ENCODE data around the gene OTOA.

DNA sequence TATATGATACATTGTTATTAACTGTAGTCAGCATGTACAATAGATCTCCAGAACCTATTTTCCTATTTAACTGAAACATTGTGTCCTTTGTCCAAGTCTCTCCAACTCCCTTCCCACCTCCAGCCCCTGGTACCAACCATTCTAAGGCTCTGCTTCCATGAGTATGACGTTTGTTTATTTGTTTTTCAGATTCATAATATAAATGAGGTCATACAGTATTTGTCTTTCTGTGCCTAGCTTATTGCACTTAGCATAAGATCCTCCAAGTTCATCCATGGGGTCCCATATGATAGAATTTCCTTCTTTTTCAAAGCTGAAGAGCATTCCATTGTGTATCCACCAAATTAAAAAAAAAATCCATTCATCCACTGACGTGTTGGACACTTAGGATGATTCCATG lies 39.4 kb downstream of the OTOA start:
- TF ChIP-seq, protein P1, sequence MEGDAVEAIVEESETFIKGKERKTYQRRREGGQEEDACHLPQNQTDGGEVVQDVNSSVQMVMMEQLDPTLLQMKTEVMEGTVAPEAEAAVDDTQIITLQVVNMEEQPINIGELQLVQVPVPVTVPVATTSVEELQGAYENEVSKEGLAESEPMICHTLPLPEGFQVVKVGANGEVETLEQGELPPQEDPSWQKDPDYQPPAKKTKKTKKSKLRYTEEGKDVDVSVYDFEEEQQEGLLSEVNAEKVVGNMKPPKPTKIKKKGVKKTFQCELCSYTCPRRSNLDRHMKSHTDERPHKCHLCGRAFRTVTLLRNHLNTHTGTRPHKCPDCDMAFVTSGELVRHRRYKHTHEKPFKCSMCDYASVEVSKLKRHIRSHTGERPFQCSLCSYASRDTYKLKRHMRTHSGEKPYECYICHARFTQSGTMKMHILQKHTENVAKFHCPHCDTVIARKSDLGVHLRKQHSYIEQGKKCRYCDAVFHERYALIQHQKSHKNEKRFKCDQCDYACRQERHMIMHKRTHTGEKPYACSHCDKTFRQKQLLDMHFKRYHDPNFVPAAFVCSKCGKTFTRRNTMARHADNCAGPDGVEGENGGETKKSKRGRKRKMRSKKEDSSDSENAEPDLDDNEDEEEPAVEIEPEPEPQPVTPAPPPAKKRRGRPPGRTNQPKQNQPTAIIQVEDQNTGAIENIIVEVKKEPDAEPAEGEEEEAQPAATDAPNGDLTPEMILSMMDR (IDR thresholded peaks at IDR 0.05; ENCODE audit: extremely low read depth in 1 of 2, insufficient read depth in 1 of 2, low read depth in 1 of 2, low read length in 2 of 2), result no peak
- TF ChIP-seq POLR2A (IDR thresholded peaks at IDR 0.05; ENCODE audit: low read depth, low read length), result no peak
- TF ChIP-seq EZH2 (IDR thresholded peaks at IDR 0.05; ENCODE audit: borderline replicate concordance, low read depth, low read length, severe bottlenecking), result no peak
- no peak for TF ChIP-seq POLR2AphosphoS5 (IDR thresholded peaks at IDR 0.05; ENCODE audit: insufficient read depth, low read depth, low read length)
- TF ChIP-seq FOS (IDR thresholded peaks at IDR 0.05; ENCODE audit: borderline replicate concordance, insufficient read depth, low read length), result no peak

All from endothelial cell of umbilical vein (primary cell).